ENCODE results near the gene PTPN2.

DNA sequence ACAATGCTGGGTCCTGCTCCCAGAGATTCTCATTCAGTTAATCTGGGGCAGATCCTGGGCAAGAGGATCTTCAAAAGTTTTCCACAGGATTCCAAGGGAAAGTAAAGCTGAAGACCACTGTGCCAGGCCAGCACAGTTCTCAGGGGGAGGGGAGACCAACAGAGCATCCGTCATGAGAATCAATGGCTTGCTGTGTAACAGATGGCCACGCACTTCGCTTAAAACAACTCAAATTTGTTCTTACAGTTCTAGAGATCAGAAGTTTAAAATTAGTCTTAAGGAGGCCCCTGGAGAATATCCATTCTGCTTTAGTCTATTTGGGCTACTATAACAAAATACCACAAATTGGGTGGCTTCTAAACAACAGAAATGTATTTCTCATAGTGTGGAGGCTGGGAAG is 46.3 kb upstream of the PTPN2 start:
- TF ChIP-seq ZNF274 (IDR thresholded peaks at IDR 0.05; ENCODE audit: low read depth, low read length): no peak
- TF ChIP-seq YY1 (IDR thresholded peaks at IDR 0.05; ENCODE audit: insufficient read depth, insufficient read length): no peak
